ENCODE data around the gene LIMS2. TPM values are rescaled to one million over a fixed set of nuclear protein-coding genes. Genes with fewer than 3 reads are reported as not detected.

LIMS2 gene
- total and polyA plus RNA-seq, 2 donors = 18.7 to 346 TPM

Other genes with a start within 250 kb of the LIMS2 start
- 38.9 TPM for gene IWS1, start 149.0 kb downstream of the LIMS2 start, total RNA-seq
- 29.9 TPM for gene IWS1, start 149.0 kb downstream of the LIMS2 start, polyA plus RNA-seq
- gene MYO7B, start 139.8 kb downstream of the LIMS2 start, total RNA-seq = 0.11 TPM
- 0.51 TPM for gene MYO7B, start 139.8 kb downstream of the LIMS2 start, polyA plus RNA-seq
- gene GPR17, start 29.4 kb downstream of the LIMS2 start, total RNA-seq = 0.11 TPM
- 0.47 TPM for gene GPR17, start 29.4 kb downstream of the LIMS2 start, polyA plus RNA-seq
- 7.2 TPM for gene SFT2D3, start 26.0 kb upstream of the LIMS2 start, total RNA-seq
- gene SFT2D3, start 26.0 kb upstream of the LIMS2 start, polyA plus RNA-seq = 5.5 TPM
- 88.7 TPM for gene WDR33, start 135.6 kb upstream of the LIMS2 start, total RNA-seq
- 15.7 TPM for gene WDR33, start 135.6 kb upstream of the LIMS2 start, polyA plus RNA-seq
- 20.5 TPM for gene POLR2D, start 182.6 kb upstream of the LIMS2 start, total RNA-seq
- gene POLR2D, start 182.6 kb upstream of the LIMS2 start, polyA plus RNA-seq = 12.5 TPM
- gene AMMECR1L, start 210.4 kb upstream of the LIMS2 start, total RNA-seq = 13.2 TPM
- 12.2 TPM for gene AMMECR1L, start 210.4 kb upstream of the LIMS2 start, polyA plus RNA-seq

Measured in urinary bladder (tissue), 2 donors.